GM12873 (cell line): ENCODE results near the gene HECW1.

Experiments
- CTCF ChIP-seq: IDR thresholded peaks from 2 replicates; pipeline ENCODE4 v1.5.1; 2012; ENCODE audit warnings: low read depth, mild to moderate bottlenecking, moderate library complexity, low read length, control low read depth; ENCODE audit not compliant: insufficient read depth; ENCODE audit errors: missing control alignments

Gene HECW1

GRCh38 chr7:43170571-43170970, 58.1 kb downstream of the HECW1 start:
- TF ChIP-seq CTCF, result no peak

- TF ChIP-seq CTCF, result no peak
Observed at GRCh38 chr7:43175570-43176200, 63.2 kb downstream of the HECW1 start.

GRCh38 chr7:43179393-43179792, 66.9 kb downstream of the HECW1 start:
- TF ChIP-seq CTCF, result no peak

- no peak for TF ChIP-seq CTCF
Observed at GRCh38 chr7:43192806-43193460, 80.5 kb downstream of the HECW1 start.

- TF ChIP-seq CTCF, result no peak
Observed at GRCh38 chr7:43193893-43194292, 81.4 kb downstream of the HECW1 start.

- TF ChIP-seq CTCF, result no peak
Observed at GRCh38 chr7:43195256-43195655, 82.8 kb downstream of the HECW1 start.

GRCh38 chr7:43195768-43196167, 83.3 kb downstream of the HECW1 start:
- TF ChIP-seq CTCF, result no peak
